Islet of Langerhans (tissue), 1 donor: Measurements from ENCODE around the gene NDUFAF8.

ENCODE experiments used
- FAIRE-seq: peaks from one replicate; lab custom pipeline; 2011; peaks lifted over from hg19 to GRCh38; lab: Jason Lieb, UNC

The NDUFAF8 gene

GRCh38 chr17:81253358-81254131, 14.4 kb downstream of the NDUFAF8 start:
- no peak for FAIRE-seq

- FAIRE-seq, result no peak
These were observed 16.0 kb downstream of the NDUFAF8 start for GRCh38 chr17:81254955-81255717.

- no peak for FAIRE-seq
These were observed 17.5 kb downstream of the NDUFAF8 start for GRCh38 chr17:81256616-81257015.

GRCh38 chr17:81257533-81257932, 18.4 kb downstream of the NDUFAF8 start:
- no peak for FAIRE-seq

- FAIRE-seq, result no peak
These were observed 19.2 kb downstream of the NDUFAF8 start for GRCh38 chr17:81258292-81258691.

GRCh38 chr17:81259058-81259605, 20.0 kb downstream of the NDUFAF8 start:
- no peak for FAIRE-seq

GRCh38 chr17:81260171-81260570, 21.1 kb downstream of the NDUFAF8 start:
- FAIRE-seq, result no peak

GRCh38 chr17:81260641-81261040, 21.5 kb downstream of the NDUFAF8 start:
- FAIRE-seq, result no peak

- no peak for FAIRE-seq
These were observed 22.0 kb downstream of the NDUFAF8 start for GRCh38 chr17:81261096-81261495.

GRCh38 chr17:81261582-81262336, 22.6 kb downstream of the NDUFAF8 start:
- no peak for FAIRE-seq

- no peak for FAIRE-seq
These were observed 24.5 kb downstream of the NDUFAF8 start for GRCh38 chr17:81263371-81264181.

GRCh38 chr17:81264640-81265039, 25.5 kb downstream of the NDUFAF8 start:
- FAIRE-seq, result no peak

GRCh38 chr17:81265576-81265975, 26.5 kb downstream of the NDUFAF8 start:
- FAIRE-seq, result no peak

- FAIRE-seq, result no peak
These were observed 28.4 kb downstream of the NDUFAF8 start for GRCh38 chr17:81267390-81268067.

- FAIRE-seq, result no peak
These were observed 31.2 kb downstream of the NDUFAF8 start for GRCh38 chr17:81270279-81270678.

GRCh38 chr17:81271226-81271625, 32.1 kb downstream of the NDUFAF8 start:
- no peak for FAIRE-seq

- FAIRE-seq, result no peak
These were observed 33.5 kb downstream of the NDUFAF8 start for GRCh38 chr17:81272616-81273015.

- no peak for FAIRE-seq
These were observed 34.8 kb downstream of the NDUFAF8 start for GRCh38 chr17:81273698-81274470.

GRCh38 chr17:81274471-81274855, 35.3 kb downstream of the NDUFAF8 start:
- FAIRE-seq, result no peak

- no peak for FAIRE-seq
These were observed 37.7 kb downstream of the NDUFAF8 start for GRCh38 chr17:81276781-81277180.
